ENCODE measurements around the gene RBM18. TPM values are rescaled to one million over a fixed set of nuclear protein-coding genes. Genes with fewer than 3 reads are reported as not detected.

The RBM18 gene
- total RNA-seq, 1 donor from 2014 or later: 8.0 TPM

GRCh38 chr9:122204055-122204454, 60.6 kb downstream of the RBM18 start:
- DNase-seq: no peak

- no peak for DNase-seq
These were observed 62.5 kb downstream of the RBM18 start for GRCh38 chr9:122202111-122202510.

- DNase-seq: no peak
These were observed 63.0 kb downstream of the RBM18 start for GRCh38 chr9:122201641-122202040.

- DNase-seq: peak; percentile 75
These were observed 63.6 kb downstream of the RBM18 start for GRCh38 chr9:122200960-122201595.

- DNase-seq: no peak
These were observed 66.8 kb downstream of the RBM18 start for GRCh38 chr9:122197882-122198281.

GRCh38 chr9:122197426-122197825, 67.2 kb downstream of the RBM18 start:
- DNase-seq: no peak

GRCh38 chr9:122195875-122196274, 68.8 kb downstream of the RBM18 start:
- no peak for DNase-seq

- no peak for DNase-seq
These were observed 71.0 kb downstream of the RBM18 start for GRCh38 chr9:122193651-122194050.

- no peak for DNase-seq
These were observed 71.6 kb downstream of the RBM18 start for GRCh38 chr9:122192914-122193525.

GRCh38 chr9:122192261-122192875, 72.3 kb downstream of the RBM18 start:
- peak; percentile 30 for DNase-seq

- no peak for DNase-seq
These were observed 73.1 kb downstream of the RBM18 start for GRCh38 chr9:122191584-122191983.

- peak; percentile 49 for DNase-seq
These were observed 73.9 kb downstream of the RBM18 start for GRCh38 chr9:122190597-122191381.

- DNase-seq: no peak
These were observed 76.3 kb downstream of the RBM18 start for GRCh38 chr9:122188369-122188768.

Other genes with a start within 250 kb of the RBM18 start
- gene TTLL11, start 171.5 kb downstream of the RBM18 start, total RNA-seq: 4.3 and 5.3 TPM in 2 replicates
- gene NDUFA8, start 105.1 kb downstream of the RBM18 start, total RNA-seq: 40.7 and 48.5 TPM in 2 replicates
- not detected in 2 replicates for gene MORN5, start 104.9 kb downstream of the RBM18 start, total RNA-seq
- 18.1 and 27.4 TPM in 2 replicates for gene LHX6, start 35.9 kb downstream of the RBM18 start, total RNA-seq
- 45.1 and 65.3 TPM in 2 replicates for gene MRRF, start within 50 bp of the RBM18 start, total RNA-seq
- gene PTGS1, start 106.2 kb upstream of the RBM18 start, total RNA-seq: 2.7 and 3.6 TPM in 2 replicates
- gene OR1J1, start 213.1 kb upstream of the RBM18 start, total RNA-seq: not detected in 2 replicates
- not detected in 2 replicates for gene OR1J2, start 246.0 kb upstream of the RBM18 start, total RNA-seq